Mononuclear cell (primary cell): Measurements from ENCODE around the gene CNN3. TPM values are rescaled to one million over a fixed set of nuclear protein-coding genes. Genes with fewer than 3 reads are reported as not detected.

Experiments
- H3K27me3 ChIP-seq: 2 replicates; pipeline ENCODE4 v1.6.0; 2011; ENCODE audit warnings: low read length, control low read depth; ENCODE audit not compliant: insufficient read depth
- H3K4me1 ChIP-seq: 2 replicates; pipeline ENCODE4 v1.5.1; 2011; ENCODE audit warnings: mild to moderate bottlenecking, low read length, control low read depth; ENCODE audit not compliant: insufficient read depth
- H3K4me3 ChIP-seq: 2 replicates; pipeline ENCODE4 v1.5.1; 2011; ENCODE audit warnings: mild to moderate bottlenecking, low read length, moderate library complexity
- H3K9me3 ChIP-seq: 2 replicates; pipeline ENCODE4 v1.5.1; 2011; ENCODE audit warnings: low read depth, mild to moderate bottlenecking, control low read depth, low read length
- total RNA-seq: library from RNA; depleted of rRNA; stranded (reverse); fragments of >200 nt; gene quantifications from one replicate; pipeline ENCODE4 v1.2.3, GENCODE V29; 2012

CNN3 gene
- total RNA-seq, 1 donor: 4.6 TPM

GRCh38 chr1:94895518-94895917, 31.4 kb downstream of the CNN3 start:
- H3K27me3 ChIP-seq: no peaks in the 10 kb centered on the region
- H3K9me3 ChIP-seq: no peaks in the 10 kb centered on the region
- H3K4me3 ChIP-seq: no peak overlapping the region
- H3K4me1 ChIP-seq: no peaks in the 10 kb centered on the region

DNA sequence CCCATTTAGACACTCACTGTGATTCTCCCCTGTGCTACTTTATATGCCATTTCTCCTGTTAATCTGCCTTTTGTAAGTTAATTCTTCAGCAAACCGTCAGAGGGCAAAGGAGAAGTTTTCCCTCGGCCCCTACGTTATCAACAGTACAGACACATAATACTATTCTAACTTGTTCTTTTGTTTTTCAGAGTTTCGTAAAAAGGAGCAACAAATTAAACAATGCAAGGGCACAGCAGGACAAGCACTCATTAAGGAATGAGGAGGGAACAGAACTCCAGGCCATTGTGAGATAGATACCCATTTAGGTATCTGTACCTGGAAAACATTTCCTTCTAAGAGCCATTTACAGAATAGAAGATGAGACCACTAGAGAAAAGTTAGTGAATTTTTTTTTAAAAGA, 32.3 kb downstream of the CNN3 start:
- Histone ChIP-seq H3K27me3 (no peaks in the 10 kb centered on the region), H3K4me1 (no peaks in the 10 kb centered on the region), H3K4me3 (no peak overlapping the region), H3K9me3 (no peaks in the 10 kb centered on the region)

DNA sequence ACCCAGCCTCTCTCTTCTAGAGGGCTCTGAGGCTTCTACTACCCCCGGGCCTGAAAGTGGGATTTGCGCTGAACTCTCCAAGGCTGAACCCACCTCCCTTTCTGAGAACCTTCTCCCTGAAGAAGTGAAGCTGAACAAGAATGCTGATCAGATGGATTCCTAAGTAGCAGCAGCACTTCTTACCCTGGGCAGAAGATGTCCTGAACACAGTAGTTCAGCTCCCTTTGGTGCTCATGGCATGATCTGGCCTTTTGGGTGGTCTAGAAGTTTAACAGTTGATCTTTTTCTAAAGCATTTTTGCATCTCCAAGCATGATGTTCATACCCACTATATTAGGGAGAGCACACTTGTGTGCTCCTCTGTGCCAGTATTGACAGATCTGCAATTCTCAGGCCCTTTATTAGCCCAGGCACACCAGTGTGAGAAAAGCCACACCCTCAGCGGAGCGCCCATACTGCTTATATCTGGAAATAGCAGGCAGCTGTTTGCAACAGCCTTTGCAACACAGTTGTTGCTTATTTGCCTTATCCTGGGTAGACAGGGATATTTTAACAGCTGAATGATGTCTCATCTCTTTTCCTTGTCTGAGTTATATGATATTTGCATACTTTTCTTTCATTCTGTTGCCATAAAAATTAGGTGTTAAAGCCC, 34.2 kb downstream of the CNN3 start:
- Histone ChIP-seq H3K27me3 (no peaks in the 10 kb centered on the region), H3K4me1 (no peaks in the 10 kb centered on the region), H3K4me3 (no peak overlapping the region), H3K9me3 (no peaks in the 10 kb centered on the region)

GRCh38 chr1:94888201-94888600, 38.7 kb downstream of the CNN3 start:
- no peaks in the 10 kb centered on the region for H3K9me3 ChIP-seq

GRCh38 chr1:94887603-94888171, 39.2 kb downstream of the CNN3 start:
- H3K9me3 ChIP-seq: no peaks in the 10 kb centered on the region
- no peaks in the 10 kb centered on the region for H3K27me3 ChIP-seq
- no peaks in the 10 kb centered on the region for H3K4me1 ChIP-seq
- H3K4me3 ChIP-seq: no peak overlapping the region

More at GRCh38 chr1:94888201-94888600, 38.7 kb downstream of the CNN3 start:
- no peak overlapping the region for H3K4me3 ChIP-seq
- H3K27me3 ChIP-seq: no peaks in the 10 kb centered on the region
- H3K4me1 ChIP-seq: no peaks in the 10 kb centered on the region

GRCh38 chr1:94887106-94887505, 39.8 kb downstream of the CNN3 start:
- Histone ChIP-seq H3K9me3 (no peaks in the 10 kb centered on the region), H3K4me1 (no peaks in the 10 kb centered on the region), H3K4me3 (no peak overlapping the region), H3K27me3 (no peaks in the 10 kb centered on the region)

- Histone ChIP-seq H3K4me1 (no peaks in the 10 kb centered on the region), H3K9me3 (no peaks in the 10 kb centered on the region), H3K27me3 (no peaks in the 10 kb centered on the region), H3K4me3 (no peak overlapping the region)
These were observed 40.5 kb downstream of the CNN3 start for GRCh38 chr1:94886361-94886760.

GRCh38 chr1:94884507-94884906, 42.4 kb downstream of the CNN3 start:
- no peaks in the 10 kb centered on the region for H3K27me3 ChIP-seq
- H3K9me3 ChIP-seq: no peaks in the 10 kb centered on the region
- no peak overlapping the region for H3K4me3 ChIP-seq
- no peaks in the 10 kb centered on the region for H3K4me1 ChIP-seq

DNA sequence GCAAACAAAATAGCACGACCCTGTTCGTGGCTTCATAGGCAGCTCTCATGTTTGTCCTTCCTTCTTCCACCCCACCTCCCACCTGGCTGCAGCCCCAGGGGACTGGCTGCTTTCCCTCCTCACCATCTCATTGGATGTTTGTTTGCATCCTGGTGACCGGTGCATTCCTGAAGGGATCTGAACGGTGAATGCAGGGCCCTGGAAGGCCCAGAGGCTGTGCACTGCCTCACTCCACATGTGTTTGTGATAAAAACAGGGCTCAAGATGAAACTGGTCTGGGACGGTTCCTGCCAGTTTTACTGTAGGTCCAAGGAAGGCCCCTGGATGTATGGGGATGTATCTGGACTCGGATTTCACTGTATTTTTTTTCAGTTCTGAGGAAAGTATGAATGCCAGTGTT, 42.8 kb downstream of the CNN3 start:
- Histone ChIP-seq H3K9me3 (no peaks in the 10 kb centered on the region), H3K4me1 (no peaks in the 10 kb centered on the region), H3K27me3 (no peaks in the 10 kb centered on the region), H3K4me3 (no peak overlapping the region)

GRCh38 chr1:94883691-94884090, 43.2 kb downstream of the CNN3 start:
- H3K4me1 ChIP-seq: no peaks in the 10 kb centered on the region
- no peaks in the 10 kb centered on the region for H3K9me3 ChIP-seq
- no peak overlapping the region for H3K4me3 ChIP-seq
- H3K27me3 ChIP-seq: no peaks in the 10 kb centered on the region

DNA sequence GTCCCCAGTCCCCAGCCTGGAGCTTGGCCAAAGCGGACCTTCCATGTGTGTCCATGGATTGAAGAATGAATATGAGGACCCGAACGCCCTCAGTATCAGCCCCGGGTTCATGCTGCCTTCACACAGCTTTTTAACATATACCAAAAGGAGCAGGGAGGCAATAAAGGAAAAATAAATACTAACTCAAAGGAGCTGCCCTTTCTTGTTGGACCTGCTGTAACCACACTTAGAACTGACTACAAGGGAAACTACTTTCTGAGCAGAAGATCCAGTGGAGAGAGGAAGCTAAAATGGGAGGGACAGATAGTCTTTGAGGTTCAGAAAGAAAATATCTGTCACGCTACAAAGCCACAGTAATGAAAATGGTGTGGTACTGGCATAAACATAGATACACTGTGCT, 48.6 kb downstream of the CNN3 start:
- H3K4me1 ChIP-seq: no peaks in the 10 kb centered on the region
- H3K27me3 ChIP-seq: peaks cover 2% of the 10 kb centered on the region
- no peaks in the 10 kb centered on the region for H3K9me3 ChIP-seq

DNA sequence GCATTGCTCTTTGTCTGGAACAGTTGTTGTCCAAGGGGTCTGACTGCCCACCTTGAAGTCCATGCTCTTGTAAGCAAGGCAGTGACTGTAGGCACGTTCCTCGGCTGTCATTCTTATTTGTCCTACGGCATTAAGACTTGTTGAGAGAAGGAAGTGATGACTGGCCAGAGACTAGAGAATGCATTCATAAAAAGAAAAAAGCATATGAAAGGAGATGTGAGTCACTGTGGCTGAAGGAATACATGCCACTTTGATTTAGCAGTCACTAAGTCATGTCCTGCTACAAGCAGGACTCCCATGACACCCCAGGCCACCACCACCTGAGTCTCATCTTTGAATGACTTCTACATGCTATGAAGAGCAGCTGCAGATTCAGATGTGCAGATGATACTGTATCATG, 50.5 kb downstream of the CNN3 start:
- H3K9me3 ChIP-seq: no peaks in the 10 kb centered on the region
- no peak overlapping the region for H3K4me3 ChIP-seq
- no peaks in the 10 kb centered on the region for H3K4me1 ChIP-seq
- H3K27me3 ChIP-seq: peaks cover 2% of the 10 kb centered on the region

More for the DNA sequence above, 48.6 kb downstream of the CNN3 start:
- H3K4me3 ChIP-seq: no peak overlapping the region

DNA sequence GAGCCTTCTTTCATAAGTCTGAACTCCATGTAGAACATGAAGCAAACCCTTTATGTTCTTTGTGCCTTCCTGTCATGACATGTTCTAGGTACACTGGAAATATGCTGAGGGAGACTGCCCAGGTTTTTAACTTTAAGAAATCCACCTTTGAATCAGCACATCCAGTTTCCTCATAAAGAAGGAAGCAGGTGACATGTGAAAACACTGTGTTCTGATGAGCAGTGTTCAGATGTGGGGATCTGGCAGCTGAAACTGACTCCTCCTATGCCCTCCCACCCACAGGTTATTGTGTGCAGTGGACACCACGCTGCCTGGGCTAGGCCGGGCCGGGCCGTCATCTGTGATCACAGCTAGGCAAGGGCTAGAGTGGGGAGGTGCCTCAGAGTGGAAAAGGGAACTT, 51.1 kb downstream of the CNN3 start:
- no peaks in the 10 kb centered on the region for H3K9me3 ChIP-seq
- H3K4me3 ChIP-seq: no peak overlapping the region
- H3K27me3 ChIP-seq: peaks cover 2% of the 10 kb centered on the region
- H3K4me1 ChIP-seq: no peaks in the 10 kb centered on the region

DNA sequence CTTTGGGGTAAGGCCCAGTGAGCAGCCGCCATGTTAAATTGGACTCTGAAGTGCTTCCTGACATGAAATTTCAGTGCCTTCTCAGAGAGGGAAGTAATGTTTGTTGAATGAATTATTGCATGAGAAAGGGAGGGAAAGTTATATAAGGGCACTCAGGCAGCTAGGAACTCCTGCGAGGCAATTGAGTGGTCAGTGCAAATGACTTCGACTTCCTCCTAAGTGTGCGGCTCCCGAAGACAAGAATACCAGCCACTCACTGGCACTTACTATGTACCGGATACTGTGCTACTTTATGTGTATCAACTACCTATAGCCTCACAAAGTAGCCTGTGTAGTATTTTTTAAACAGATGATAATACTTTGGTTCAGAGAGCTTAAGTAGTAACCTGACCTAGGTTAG, 52.5 kb downstream of the CNN3 start:
- Histone ChIP-seq H3K4me3 (no peak overlapping the region), H3K4me1 (no peaks in the 10 kb centered on the region), H3K27me3 (peaks cover 2% of the 10 kb centered on the region), H3K9me3 (no peaks in the 10 kb centered on the region)

DNA sequence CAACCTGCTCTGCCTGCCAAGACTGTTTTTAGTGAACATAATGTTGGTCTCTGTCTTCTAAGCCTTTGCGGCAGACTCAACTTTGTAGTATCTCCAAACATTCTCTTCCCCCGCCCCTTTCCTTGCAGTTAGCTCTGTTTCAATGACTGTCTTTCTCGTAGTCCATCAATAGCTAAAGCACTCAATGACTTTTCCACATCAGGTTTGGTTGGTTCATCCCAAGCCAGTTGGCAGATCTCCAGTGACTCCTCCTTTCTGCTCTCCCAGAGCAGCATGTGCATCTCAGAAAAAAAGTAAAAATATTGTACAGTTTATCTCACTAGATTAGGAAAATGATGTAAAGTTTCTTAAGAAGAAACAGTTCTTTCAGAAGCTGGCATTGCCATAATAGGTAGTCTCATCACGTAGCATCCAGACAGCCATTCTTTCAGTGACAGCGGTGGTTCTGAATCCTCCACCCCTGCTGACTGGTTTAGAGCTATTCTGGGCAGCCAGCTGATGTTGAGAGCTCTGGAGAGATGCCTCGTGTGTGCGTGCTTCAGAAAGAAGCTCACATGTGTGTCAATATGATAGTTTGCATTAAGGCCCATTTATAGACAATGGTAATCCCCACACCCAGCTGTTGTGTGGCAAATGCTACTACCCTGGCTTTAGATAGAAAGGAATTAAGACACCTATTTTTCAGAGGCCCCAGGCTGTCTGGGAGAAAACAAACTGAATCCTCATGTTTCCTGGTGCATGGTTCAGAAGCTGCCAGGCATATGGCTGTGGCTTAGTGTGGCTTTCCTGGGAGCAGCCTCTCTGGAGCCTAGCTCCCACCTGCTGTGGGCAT, 53.2 kb downstream of the CNN3 start:
- no peaks in the 10 kb centered on the region for H3K4me1 ChIP-seq
- H3K9me3 ChIP-seq: no peaks in the 10 kb centered on the region
- peaks cover 2% of the 10 kb centered on the region for H3K27me3 ChIP-seq

More for the DNA sequence above, 53.2 kb downstream of the CNN3 start:
- no peak overlapping the region for H3K4me3 ChIP-seq
